Measurements from ENCODE around the gene GRID1.

GRID1 gene

GRCh38 chr10:86017841-86018734, 348.5 kb downstream of the GRID1 start:
- no peak for DNase-seq

- DNase-seq = no peak
Measured at GRCh38 chr10:86013568-86013967, 353.0 kb downstream of the GRID1 start.

GRCh38 chr10:86007171-86007570, 359.4 kb downstream of the GRID1 start:
- no peak for DNase-seq

GRCh38 chr10:86004337-86004736, 362.3 kb downstream of the GRID1 start:
- DNase-seq = no peak

GRCh38 chr10:86003201-86003621, 363.4 kb downstream of the GRID1 start:
- no peak for DNase-seq

GRCh38 chr10:86001521-86001920, 365.1 kb downstream of the GRID1 start:
- no peak for DNase-seq

GRCh38 chr10:85997544-85997943, 369.1 kb downstream of the GRID1 start:
- DNase-seq = no peak

GRCh38 chr10:85995791-85996190, 370.8 kb downstream of the GRID1 start:
- DNase-seq = peak; percentile 25 to 30

GRCh38 chr10:85993840-85994507, 372.6 kb downstream of the GRID1 start:
- no peak for DNase-seq

- DNase-seq = no peak
Measured at GRCh38 chr10:85993140-85993539, 373.5 kb downstream of the GRID1 start.

- no peak for DNase-seq
Measured at GRCh38 chr10:85992324-85992723, 374.3 kb downstream of the GRID1 start.

GRCh38 chr10:85986777-85987176, 379.8 kb downstream of the GRID1 start:
- no peak for DNase-seq

GRCh38 chr10:85983051-85983450, 383.5 kb downstream of the GRID1 start:
- no peak for DNase-seq

- no peak for DNase-seq
Measured at GRCh38 chr10:85979598-85979997, 387.0 kb downstream of the GRID1 start.

- DNase-seq = peak in 1 of 2 experiments; percentile 2
Measured at GRCh38 chr10:85978566-85979358, 387.8 kb downstream of the GRID1 start.

GRCh38 chr10:85977642-85978041, 389.0 kb downstream of the GRID1 start:
- DNase-seq = no peak

GRCh38 chr10:85976267-85976793, 390.3 kb downstream of the GRID1 start:
- DNase-seq = no peak

GRCh38 chr10:85971494-85971893, 395.1 kb downstream of the GRID1 start:
- DNase-seq = no peak

GRCh38 chr10:85967594-85967993, 399.0 kb downstream of the GRID1 start:
- no peak for DNase-seq

GRCh38 chr10:85961479-85962067, 405.0 kb downstream of the GRID1 start:
- DNase-seq = no peak

GRCh38 chr10:85961073-85961472, 405.5 kb downstream of the GRID1 start:
- DNase-seq = peak; percentile 39 to 74

GRCh38 chr10:85959239-85959638, 407.4 kb downstream of the GRID1 start:
- DNase-seq = no peak

GRCh38 chr10:85950921-85951320, 415.7 kb downstream of the GRID1 start:
- DNase-seq = no peak
